Measurements from ENCODE around the gene HIVEP3. TPM values are rescaled to one million over a fixed set of nuclear protein-coding genes. Genes with fewer than 3 reads are reported as not detected.

The HIVEP3 gene
- total RNA-seq, 1 experiment from 2014 or later, result 1.4 TPM

- Histone ChIP-seq H3K79me1 (ENCODE audit: insufficient read depth, low read depth, low read length, poor library complexity, severe bottlenecking) (no peaks in the 10 kb centered on the region), H3K27me3 (ENCODE audit: insufficient read depth, low read length) (no peaks in the 10 kb centered on the region), H2BK120ac (ENCODE audit: low read depth, low read length, poor library complexity, severe bottlenecking) (no peak overlapping the region), H3K23me2 (ENCODE audit: insufficient read length, low read depth, low read length, poor library complexity, severe bottlenecking) (no peaks in the 10 kb centered on the region), H3K18ac (ENCODE audit: insufficient read length, low read depth, low read length) (no peak overlapping the region), H3K27ac (ENCODE audit: insufficient read length, low read depth, low read length) (no peak overlapping the region), H2BK15ac (ENCODE audit: low read depth, low read length) (no peak overlapping the region), H4K8ac (replicated peaks; ENCODE audit: insufficient read length, low read depth, low read length) (no peak overlapping the region), H4K91ac (ENCODE audit: insufficient read length, low read depth, low read length) (no peak overlapping the region), H3K14ac (ENCODE audit: insufficient read depth, low read length) (no peak overlapping the region), H2BK20ac (ENCODE audit: low read depth, low read length, poor library complexity, severe bottlenecking) (no peak overlapping the region), H4K5ac (ENCODE audit: insufficient read length, low read depth, low read length) (no peak overlapping the region), H2BK12ac (ENCODE audit: insufficient read length, low read depth, low read length) (no peak overlapping the region), H3K56ac (ENCODE audit: insufficient read length, low read depth, low read length) (no peak overlapping the region), H3K23ac (ENCODE audit: insufficient read length, low read depth, low read length) (no peak overlapping the region), H3K4me1 (ENCODE audit: insufficient read depth, low read length) (no peaks in the 10 kb centered on the region), H4K20me1 (ENCODE audit: control insufficient read depth, insufficient read depth, insufficient read length) (no peaks in the 10 kb centered on the region), H2AFZ (ENCODE audit: low read length) (no peak overlapping the region), H3K4me2 (ENCODE audit: insufficient read depth, insufficient read length, low read length) (no peak overlapping the region), H3K4ac (ENCODE audit: low read depth, low read length) (no peak overlapping the region), H2BK5ac (ENCODE audit: insufficient read length, low read length) (no peak overlapping the region), H3T11ph (ENCODE audit: low read length) (no peak overlapping the region), H3K9ac (ENCODE audit: extremely low read depth, insufficient read length, low read length) (no peak overlapping the region), H2AK5ac (ENCODE audit: insufficient read length, low read length) (no peak overlapping the region), H3K79me2 (ENCODE audit: insufficient read depth, low read length) (no peaks in the 10 kb centered on the region), H3K9me3 (ENCODE audit: control insufficient read depth, low read depth, low read length) (no peaks in the 10 kb centered on the region)
- TF ChIP-seq CTCF (conservative IDR thresholded peaks at IDR 0.05), result no peak
- DNase-seq, result no peak
- Mint-ChIP-seq H3K4me1 (no peaks in the 10 kb centered on the region), H3K27me3 (ENCODE audit: low read depth) (peaks cover 7% of the 10 kb centered on the region), H3K4me3 (no peak overlapping the region), H3K36me3 (ENCODE audit: insufficient read depth in 1 of 3, low read depth in 3 of 3) (no peaks in the 10 kb centered on the region), H3K9me3 (no peaks in the 10 kb centered on the region), H3K27ac (no peak overlapping the region)
- WGBS (ENCODE audit: extremely low coverage, insufficient read length, low lambda C conversion rate), result no CpG with 5 or more reads among the region's 7 CpGs
Observed at GRCh38 chr1:41741244-41741643, 177.5 kb downstream of the HIVEP3 start.

All from H9 (cell line).